Measurements from ENCODE around the gene OSR1. TPM values are rescaled to one million over a fixed set of nuclear protein-coding genes. Genes with fewer than 3 reads are reported as not detected.

Gene OSR1
- total and polyA plus RNA-seq, 9 of the 15 experiments (the other 6 are each of a cell fraction or from before 2014, with no cell fraction given): not detected

DNA sequence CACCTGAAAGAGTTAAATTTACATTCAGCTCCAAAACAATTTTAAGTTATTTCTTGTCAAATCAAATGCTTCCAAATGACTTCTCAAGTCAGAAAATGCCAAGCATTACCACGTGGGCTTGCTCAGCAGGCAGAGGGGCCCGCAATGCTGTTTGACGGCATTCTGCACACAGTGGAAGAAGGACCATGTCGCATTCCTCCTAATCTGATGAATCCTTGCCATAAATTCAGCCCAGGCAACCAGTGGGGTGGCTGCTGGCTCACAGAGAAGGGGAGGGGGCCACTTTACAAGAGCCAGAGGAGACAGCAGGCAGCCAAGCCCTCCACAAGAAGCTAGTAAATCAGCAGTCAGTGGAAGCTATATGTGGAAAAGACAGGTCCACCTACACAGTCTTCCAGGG lies 56.7 kb downstream of the OSR1 start:
- CTCF ChIA-PET (ENCODE audit: low intra/inter-chr PET ratio): no interaction called here
- Histone ChIP-seq H3K9me1 (ENCODE audit: control insufficient read depth, insufficient read depth, low read length) (no peaks in the 10 kb centered on the region), H3K4me1 (replicated peaks in 1 of 2; ENCODE audit: control insufficient read depth in 2 of 2, insufficient read depth in 2 of 2, low read length in 2 of 2) (peaks cover 0 to 2% of the 10 kb centered on the region in 2 experiments; a peak in 1 of 5 replicates), H3K4me2 (ENCODE audit: insufficient read depth, low read length) (no peak overlapping the region), H3K9me3 (replicated peaks; ENCODE audit: control insufficient read depth, insufficient read depth, low read depth, low read length) (no peaks in the 10 kb centered on the region), H4K20me1 (replicated peaks; ENCODE audit: control insufficient read depth, insufficient read depth, low read length) (no peaks in the 10 kb centered on the region), H3K9ac (ENCODE audit: insufficient read depth in 1 of 2, low read depth in 2 of 2, low read length in 2 of 2) (no peak overlapping the region), H3K79me2 (ENCODE audit: control insufficient read depth, insufficient read depth, low read length) (no peaks in the 10 kb centered on the region), H2AFZ (ENCODE audit: low read depth, low read length) (no peak overlapping the region), H3K4me3 (no peak overlapping the region), H3K27me3 (ENCODE audit: control insufficient read depth in 2 of 2, insufficient read depth in 2 of 2, low read length in 2 of 2) (no peaks in the 10 kb centered on the region), H3K27ac (ENCODE audit: extremely low read depth, low read depth, low read length) (no peak overlapping the region), H3K36me3 (ENCODE audit: control insufficient read depth, insufficient read depth, low read length) (no peaks in the 10 kb centered on the region)
- TF ChIP-seq RNF2 (IDR thresholded peaks at IDR 0.05): no peak
- TF ChIP-seq NCOA6 (IDR thresholded peaks at IDR 0.05): no peak
- no peak for TF ChIP-seq ZNF77 (CRISPR knock-in tag; IDR thresholded peaks at IDR 0.05)
- TF ChIP-seq ILF3 (IDR thresholded peaks at IDR 0.05; ENCODE audit: borderline replicate concordance): no peak
- no peak for TF ChIP-seq HDAC1 (IDR thresholded peaks at IDR 0.05)
- no peak for TF ChIP-seq CGGBP1 (CRISPR knock-in tag; IDR thresholded peaks at IDR 0.05)
- TF ChIP-seq, protein P1, sequence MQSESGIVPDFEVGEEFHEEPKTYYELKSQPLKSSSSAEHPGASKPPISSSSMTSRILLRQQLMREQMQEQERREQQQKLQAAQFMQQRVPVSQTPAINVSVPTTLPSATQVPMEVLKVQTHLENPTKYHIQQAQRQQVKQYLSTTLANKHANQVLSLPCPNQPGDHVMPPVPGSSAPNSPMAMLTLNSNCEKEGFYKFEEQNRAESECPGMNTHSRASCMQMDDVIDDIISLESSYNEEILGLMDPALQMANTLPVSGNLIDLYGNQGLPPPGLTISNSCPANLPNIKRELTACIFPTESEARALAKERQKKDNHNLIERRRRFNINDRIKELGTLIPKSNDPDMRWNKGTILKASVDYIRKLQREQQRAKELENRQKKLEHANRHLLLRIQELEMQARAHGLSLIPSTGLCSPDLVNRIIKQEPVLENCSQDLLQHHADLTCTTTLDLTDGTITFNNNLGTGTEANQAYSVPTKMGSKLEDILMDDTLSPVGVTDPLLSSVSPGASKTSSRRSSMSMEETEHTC (IDR thresholded peaks at IDR 0.05): no peak
- TF ChIP-seq GTF2A2 (tag; IDR thresholded peaks at IDR 0.05): no peak
- no peak for TF ChIP-seq GTF2F1 (IDR thresholded peaks at IDR 0.05; ENCODE audit: low read depth, low read length)
- TF ChIP-seq SMARCA5 (IDR thresholded peaks at IDR 0.05): no peak
- TF ChIP-seq EWSR1 (IDR thresholded peaks at IDR 0.05; ENCODE audit: borderline replicate concordance, low read depth, partially characterized antibody): no peak
- TF ChIP-seq, protein P2, sequence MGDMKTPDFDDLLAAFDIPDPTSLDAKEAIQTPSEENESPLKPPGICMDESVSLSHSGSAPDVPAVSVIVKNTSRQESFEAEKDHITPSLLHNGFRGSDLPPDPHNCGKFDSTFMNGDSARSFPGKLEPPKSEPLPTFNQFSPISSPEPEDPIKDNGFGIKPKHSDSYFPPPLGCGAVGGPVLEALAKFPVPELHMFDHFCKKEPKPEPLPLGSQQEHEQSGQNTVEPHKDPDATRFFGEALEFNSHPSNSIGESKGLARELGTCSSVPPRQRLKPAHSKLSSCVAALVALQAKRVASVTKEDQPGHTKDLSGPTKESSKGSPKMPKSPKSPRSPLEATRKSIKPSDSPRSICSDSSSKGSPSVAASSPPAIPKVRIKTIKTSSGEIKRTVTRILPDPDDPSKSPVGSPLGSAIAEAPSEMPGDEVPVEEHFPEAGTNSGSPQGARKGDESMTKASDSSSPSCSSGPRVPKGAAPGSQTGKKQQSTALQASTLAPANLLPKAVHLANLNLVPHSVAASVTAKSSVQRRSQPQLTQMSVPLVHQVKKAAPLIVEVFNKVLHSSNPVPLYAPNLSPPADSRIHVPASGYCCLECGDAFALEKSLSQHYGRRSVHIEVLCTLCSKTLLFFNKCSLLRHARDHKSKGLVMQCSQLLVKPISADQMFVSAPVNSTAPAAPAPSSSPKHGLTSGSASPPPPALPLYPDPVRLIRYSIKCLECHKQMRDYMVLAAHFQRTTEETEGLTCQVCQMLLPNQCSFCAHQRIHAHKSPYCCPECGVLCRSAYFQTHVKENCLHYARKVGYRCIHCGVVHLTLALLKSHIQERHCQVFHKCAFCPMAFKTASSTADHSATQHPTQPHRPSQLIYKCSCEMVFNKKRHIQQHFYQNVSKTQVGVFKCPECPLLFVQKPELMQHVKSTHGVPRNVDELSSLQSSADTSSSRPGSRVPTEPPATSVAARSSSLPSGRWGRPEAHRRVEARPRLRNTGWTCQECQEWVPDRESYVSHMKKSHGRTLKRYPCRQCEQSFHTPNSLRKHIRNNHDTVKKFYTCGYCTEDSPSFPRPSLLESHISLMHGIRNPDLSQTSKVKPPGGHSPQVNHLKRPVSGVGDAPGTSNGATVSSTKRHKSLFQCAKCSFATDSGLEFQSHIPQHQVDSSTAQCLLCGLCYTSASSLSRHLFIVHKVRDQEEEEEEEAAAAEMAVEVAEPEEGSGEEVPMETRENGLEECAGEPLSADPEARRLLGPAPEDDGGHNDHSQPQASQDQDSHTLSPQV (IDR thresholded peaks at IDR 0.05): no peak
- no peak for TF ChIP-seq ZNF584 (CRISPR knock-in tag; IDR thresholded peaks at IDR 0.05; ENCODE audit: low read depth)
- no peak for TF ChIP-seq POLR2H (tag; IDR thresholded peaks at IDR 0.05; ENCODE audit: low read depth)
- ATAC-seq (no peak), FAIRE-seq (no peak), DNase-seq (ENCODE audit: extremely low read depth in 1 of 4, low spot score in 3 of 4) (no peak)
- intact Hi-C loops (cut with micrococcal nuclease): no loop called here
- no TSS peak for BruUV-seq (replicated peaks)
- POLR2A ChIA-PET: no interaction called here
- in situ Hi-C loops (cut with MboI): no loop called here
- 5% methylated on average over 4 of the region's 4 CpGs for WGBS (ENCODE audit: insufficient coverage, low coverage, missing lambda C conversion rate)
